Astrocyte (in vitro differentiated cells and primary cell): ENCODE results near the gene PIM2.

Experiments used
- EZH2 ChIP-seq: IDR thresholded peaks from 2 replicates; pipeline ENCODE4 v1.6.1; 2012; ENCODE audit warnings: mild to moderate bottlenecking, low read length, inconsistent platforms; ENCODE audit not compliant: insufficient read depth
- TF ChIP-seq, protein P1 (sequence below): IDR thresholded peaks from 2 replicates; pipeline ENCODE4 v1.5.1; 2011; ENCODE audit warnings: low read depth, mild to moderate bottlenecking, inconsistent platforms, low read length, moderate library complexity; ENCODE audit not compliant: insufficient read depth

- TF ChIP-seq, protein P1, sequence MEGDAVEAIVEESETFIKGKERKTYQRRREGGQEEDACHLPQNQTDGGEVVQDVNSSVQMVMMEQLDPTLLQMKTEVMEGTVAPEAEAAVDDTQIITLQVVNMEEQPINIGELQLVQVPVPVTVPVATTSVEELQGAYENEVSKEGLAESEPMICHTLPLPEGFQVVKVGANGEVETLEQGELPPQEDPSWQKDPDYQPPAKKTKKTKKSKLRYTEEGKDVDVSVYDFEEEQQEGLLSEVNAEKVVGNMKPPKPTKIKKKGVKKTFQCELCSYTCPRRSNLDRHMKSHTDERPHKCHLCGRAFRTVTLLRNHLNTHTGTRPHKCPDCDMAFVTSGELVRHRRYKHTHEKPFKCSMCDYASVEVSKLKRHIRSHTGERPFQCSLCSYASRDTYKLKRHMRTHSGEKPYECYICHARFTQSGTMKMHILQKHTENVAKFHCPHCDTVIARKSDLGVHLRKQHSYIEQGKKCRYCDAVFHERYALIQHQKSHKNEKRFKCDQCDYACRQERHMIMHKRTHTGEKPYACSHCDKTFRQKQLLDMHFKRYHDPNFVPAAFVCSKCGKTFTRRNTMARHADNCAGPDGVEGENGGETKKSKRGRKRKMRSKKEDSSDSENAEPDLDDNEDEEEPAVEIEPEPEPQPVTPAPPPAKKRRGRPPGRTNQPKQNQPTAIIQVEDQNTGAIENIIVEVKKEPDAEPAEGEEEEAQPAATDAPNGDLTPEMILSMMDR, result no peak
- no peak for TF ChIP-seq EZH2
Observed at GRCh38 chrX:48923771-48924170, 4.9 kb upstream of the PIM2 start.
